Lower lobe of right lung (tissue), 2 donors: ENCODE results near the gene OLFM1. TPM values are rescaled to one million over a fixed set of nuclear protein-coding genes. Genes with fewer than 3 reads are reported as not detected.

ENCODE experiments used
- ATAC-seq, 2 donors: fragments of 200-7000 bp; cut with Tn5 transposase; one replicate each; pipeline ENCODE4 v1.9.1; 2020 to 2022; ENCODE audit warnings: mild to moderate bottlenecking in 2 of 2, moderate library complexity in 2 of 2
- DNase-seq: peaks from one replicate; pipeline ENCODE4 v3.0.0-alpha.2; 2020
- H3K27ac ChIP-seq: fragments of 200-600 bp; one replicate; pipeline ENCODE4 v1.8.0; 2022
- H3K27me3 ChIP-seq: fragments of 200-600 bp; one replicate; pipeline ENCODE4 v1.8.0; 2022; ENCODE audit warnings: low read depth
- H3K36me3 ChIP-seq: fragments of 200-600 bp; one replicate; pipeline ENCODE4 v1.8.0; 2022; ENCODE audit warnings: mild to moderate bottlenecking
- H3K4me1 ChIP-seq: fragments of 200-600 bp; one replicate; pipeline ENCODE4 v1.8.0; 2022
- H3K4me3 ChIP-seq: fragments of 200-600 bp; one replicate; pipeline ENCODE4 v1.8.0; 2022; ENCODE audit warnings: mild to moderate bottlenecking
- H3K9me3 ChIP-seq: fragments of 200-600 bp; one replicate; pipeline ENCODE4 v1.8.0; 2022
- CTCF ChIP-seq: fragments of 200-600 bp; IDR thresholded peaks from one replicate; pipeline ENCODE4 v1.8.0; 2022; ENCODE audit warnings: antibody characterized with exemption, mild to moderate bottlenecking
- intact Hi-C: fragments of 100-400 bp; cut with DNase I; formaldehyde crosslinking; loops from one replicate; pipeline ENCODE4 v1.11.0; 2022
- total RNA-seq: library from RNA; stranded (reverse); fragmentation: NEBNext Ultra II Directional; extraction: Animal tissue kit (Norgen Biotek cat#: 25700); gene quantifications from one replicate; pipeline ENCODE4 v1.2.1, GENCODE V29; 2021
- donor health status: DM: no; HTN: yes; CAD: no; lungs with severe emphysema.

OLFM1 gene
- total RNA-seq, 1 donor from 2014 or later, result 24.1 TPM

- peaks cover 26% of the 10 kb centered on the region for H3K27me3 ChIP-seq
- intact Hi-C loops, result no loop called here
- no peak for ATAC-seq
- DNase-seq, result no peak
- H3K4me1 ChIP-seq, result peaks cover 6% of the 10 kb centered on the region
- H3K4me3 ChIP-seq, result no peak overlapping the region
- H3K36me3 ChIP-seq, result no peaks in the 10 kb centered on the region
- no peaks in the 10 kb centered on the region for H3K9me3 ChIP-seq
- H3K27ac ChIP-seq, result no peak overlapping the region
- no peak for TF ChIP-seq CTCF
Observed at GRCh38 chr9:135073081-135073740, 14.3 kb upstream of the OLFM1 start.

GRCh38 chr9:135073741-135074305 lies 13.6 kb upstream of the OLFM1 start:
- DNase-seq, result no peak
- intact Hi-C loops, result no loop called here
- Histone ChIP-seq H3K36me3 (no peaks in the 10 kb centered on the region), H3K4me3 (no peak overlapping the region), H3K27ac (no peak overlapping the region), H3K9me3 (no peaks in the 10 kb centered on the region), H3K4me1 (peaks cover 6% of the 10 kb centered on the region), H3K27me3 (peaks cover 20% of the 10 kb centered on the region)
- no peak for ATAC-seq
- TF ChIP-seq CTCF, result no peak

GRCh38 chr9:135074354-135075233 lies 12.9 kb upstream of the OLFM1 start:
- TF ChIP-seq CTCF, result no peak
- Histone ChIP-seq H3K27me3 (peaks cover 18% of the 10 kb centered on the region), H3K4me1 (peaks cover 6% of the 10 kb centered on the region), H3K27ac (no peak overlapping the region), H3K9me3 (no peaks in the 10 kb centered on the region), H3K36me3 (no peaks in the 10 kb centered on the region), H3K4me3 (peak overlapping the region; percentile 63)
- intact Hi-C loops, result no loop called here
- DNase-seq, result no peak
- ATAC-seq, result no peak

GRCh38 chr9:135075234-135076142 lies 12.0 kb upstream of the OLFM1 start:
- H3K27ac ChIP-seq, result no peak overlapping the region
- ATAC-seq, result peak; percentile 86 to 87

More at GRCh38 chr9:135075234-135076142, 12.0 kb upstream of the OLFM1 start:
- peak; percentile 70 for DNase-seq
- Histone ChIP-seq H3K27me3 (peaks cover 18% of the 10 kb centered on the region), H3K9me3 (no peaks in the 10 kb centered on the region), H3K4me3 (peak overlapping the region; percentile 63), H3K36me3 (no peaks in the 10 kb centered on the region), H3K4me1 (peaks cover 6% of the 10 kb centered on the region)
- intact Hi-C loops, result no loop called here
- TF ChIP-seq CTCF, result no peak
